Parathyroid adenoma (tissue), 2 donors: Measurements from ENCODE around the gene TAF5L.

Experiments
- H2AFZ ChIP-seq: fragments of 300-600 bp; sonication (generic); one replicate; pipeline ENCODE4 v1.7.0; 2017; ENCODE audit warnings: antibody characterized with exemption, mild to moderate bottlenecking
- H3K27ac ChIP-seq: fragments of 300-600 bp; sonication (generic); one replicate; pipeline ENCODE4 v1.7.0; 2017
- H3K27me3 ChIP-seq: fragments of 300-600 bp; sonication (generic); one replicate; pipeline ENCODE4 v1.7.0; 2017; ENCODE audit warnings: low read length; ENCODE audit not compliant: control insufficient read depth, insufficient read depth
- H3K36me3 ChIP-seq: fragments of 300-600 bp; sonication (generic); one replicate; pipeline ENCODE4 v1.7.0; 2017; ENCODE audit warnings: low read length; ENCODE audit not compliant: control insufficient read depth, insufficient read depth
- H3K4me1 ChIP-seq: fragments of 300-600 bp; sonication (generic); one replicate; pipeline ENCODE4 v1.7.0; 2017; ENCODE audit warnings: control low read depth
- H3K4me2 ChIP-seq: fragments of 300-600 bp; sonication (generic); one replicate; pipeline ENCODE4 v1.7.0; 2017; ENCODE audit warnings: low read length
- H3K4me3 ChIP-seq: fragments of 300-600 bp; sonication (generic); one replicate; pipeline ENCODE4 v1.7.0; 2017; ENCODE audit warnings: low read depth, low read length
- H3K79me2 ChIP-seq: fragments of 300-600 bp; sonication (generic); one replicate; pipeline ENCODE4 v1.7.0; 2017; ENCODE audit warnings: control low read depth
- H3K9ac ChIP-seq: fragments of 300-600 bp; sonication (generic); one replicate; pipeline ENCODE4 v1.7.0; 2017; ENCODE audit warnings: mild to moderate bottlenecking
- H3K9me3 ChIP-seq: fragments of 300-600 bp; sonication (generic); one replicate; pipeline ENCODE4 v1.7.0; 2017; ENCODE audit warnings: low read length; ENCODE audit not compliant: control insufficient read depth
- CTCF ChIP-seq: fragments of 300-600 bp; sonication (generic); IDR thresholded peaks from one replicate; pipeline ENCODE4 v1.7.0; 2017; ENCODE audit warnings: antibody characterized with exemption, mild to moderate bottlenecking
- donor health status: primary hyperparathyroidism.

TAF5L gene

DNA sequence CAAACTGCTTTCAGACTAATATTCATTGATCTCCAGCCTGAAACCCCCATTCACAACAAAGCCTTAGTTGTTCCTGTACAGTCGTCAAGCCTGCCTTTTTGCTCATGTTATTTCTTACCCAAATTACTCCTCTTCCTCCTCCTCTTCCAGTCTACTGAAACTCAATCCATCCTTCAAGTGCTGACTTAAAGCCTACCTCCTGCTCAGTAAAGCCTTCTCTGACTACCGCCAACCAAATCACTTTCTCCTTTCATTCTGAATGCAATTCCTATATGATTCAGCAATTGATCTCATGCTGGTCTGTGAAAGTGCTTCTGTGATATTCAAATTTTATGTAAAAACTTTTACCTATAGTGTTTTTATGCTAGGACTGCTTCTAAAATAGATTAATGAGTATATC lies 18.6 kb downstream of the TAF5L start:
- TF ChIP-seq CTCF, result no peak
- Histone ChIP-seq H3K27me3 (no peaks in the 10 kb centered on the region), H2AFZ (no peak overlapping the region), H3K79me2 (no peaks in the 10 kb centered on the region), H3K4me2 (no peak overlapping the region), H3K27ac (no peak overlapping the region), H3K36me3 (no peaks in the 10 kb centered on the region), H3K4me1 (no peaks in the 10 kb centered on the region), H3K9me3 (no peaks in the 10 kb centered on the region), H3K4me3 (no peak overlapping the region), H3K9ac (no peak overlapping the region)

DNA sequence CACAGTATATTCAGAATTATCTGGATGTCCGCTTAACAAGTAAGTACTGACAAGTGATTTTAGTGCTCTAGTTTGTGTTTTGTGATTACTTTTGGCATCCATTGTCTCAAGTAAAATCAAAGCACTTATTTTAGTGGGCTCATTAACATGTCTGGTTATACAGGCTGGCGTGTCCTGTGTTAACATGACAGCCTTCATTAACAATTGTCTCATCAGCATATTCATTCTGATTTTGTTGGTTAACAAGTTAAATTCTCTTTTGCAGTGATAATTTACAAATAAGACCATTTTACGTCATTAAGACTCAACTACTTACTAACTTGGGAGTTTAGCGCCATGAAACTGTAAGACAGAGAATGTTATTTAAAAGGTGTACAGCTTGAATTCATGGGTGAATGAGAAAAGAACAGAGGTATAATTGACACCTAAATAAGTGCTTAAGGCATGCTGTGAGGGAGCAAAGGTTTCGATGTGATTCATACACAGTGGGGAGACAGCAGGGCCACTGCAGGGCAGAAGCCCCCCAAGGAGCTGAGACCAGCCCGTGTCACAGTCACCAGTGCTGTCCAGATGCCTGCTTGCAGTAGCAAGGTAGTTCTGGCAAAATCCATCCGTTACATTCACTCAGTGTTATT lies 22.4 kb downstream of the TAF5L start:
- Histone ChIP-seq H3K79me2 (no peaks in the 10 kb centered on the region), H2AFZ (no peak overlapping the region), H3K27ac (no peak overlapping the region), H3K27me3 (no peaks in the 10 kb centered on the region), H3K9me3 (no peaks in the 10 kb centered on the region), H3K4me1 (no peaks in the 10 kb centered on the region), H3K36me3 (no peaks in the 10 kb centered on the region), H3K4me2 (no peak overlapping the region), H3K4me3 (no peak overlapping the region), H3K9ac (no peak overlapping the region)
- TF ChIP-seq CTCF, result no peak

- no peaks in the 10 kb centered on the region for H3K4me1 ChIP-seq
- H3K27ac ChIP-seq, result no peak overlapping the region
- H3K36me3 ChIP-seq, result no peaks in the 10 kb centered on the region
- no peak overlapping the region for H3K4me3 ChIP-seq
- no peak overlapping the region for H3K4me2 ChIP-seq
- H3K27me3 ChIP-seq, result no peaks in the 10 kb centered on the region
- H3K9me3 ChIP-seq, result no peaks in the 10 kb centered on the region
- no peak overlapping the region for H2AFZ ChIP-seq
- no peaks in the 10 kb centered on the region for H3K79me2 ChIP-seq
- no peak for TF ChIP-seq CTCF
- H3K9ac ChIP-seq, result no peak overlapping the region
These were observed 25.7 kb downstream of the TAF5L start for GRCh38 chr1:229600229-229600628.

- Histone ChIP-seq H3K27ac (no peak overlapping the region), H3K27me3 (no peaks in the 10 kb centered on the region), H3K4me3 (no peak overlapping the region), H3K79me2 (no peaks in the 10 kb centered on the region), H3K4me2 (no peak overlapping the region), H2AFZ (no peak overlapping the region), H3K4me1 (no peaks in the 10 kb centered on the region), H3K9me3 (no peaks in the 10 kb centered on the region), H3K36me3 (no peaks in the 10 kb centered on the region), H3K9ac (no peak overlapping the region)
- TF ChIP-seq CTCF, result no peak
These were observed 26.5 kb downstream of the TAF5L start for GRCh38 chr1:229599218-229599954.

DNA sequence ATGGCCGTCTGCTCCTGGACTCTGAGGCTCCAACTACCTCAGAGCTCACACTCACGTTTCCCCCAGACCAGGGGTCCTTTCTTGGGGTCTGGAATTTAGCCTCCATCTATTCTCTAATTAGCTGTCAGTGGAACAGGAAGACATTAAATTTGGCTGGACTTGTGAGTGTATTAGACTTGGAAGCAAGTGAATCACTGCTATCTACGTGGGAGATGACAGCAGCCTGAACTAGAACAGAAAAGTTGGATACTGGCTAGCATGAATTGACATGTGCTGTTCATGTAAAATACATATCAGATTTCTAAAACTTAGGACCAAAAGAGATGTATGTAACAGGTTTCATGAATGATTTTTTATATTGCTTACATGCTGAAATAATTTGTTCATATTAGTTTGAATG lies 28.0 kb downstream of the TAF5L start:
- Histone ChIP-seq H3K27me3 (no peaks in the 10 kb centered on the region), H3K27ac (no peak overlapping the region), H3K9me3 (no peaks in the 10 kb centered on the region), H3K4me3 (no peak overlapping the region), H3K36me3 (no peaks in the 10 kb centered on the region), H2AFZ (no peak overlapping the region), H3K4me1 (no peaks in the 10 kb centered on the region), H3K79me2 (no peaks in the 10 kb centered on the region), H3K9ac (no peak overlapping the region), H3K4me2 (no peak overlapping the region)
- no peak for TF ChIP-seq CTCF
